GM19238 (cell line): ENCODE results near the gene TIGAR.

Source experiments
- DNase-seq: peaks from one replicate; pipeline ENCODE4 v3.0.0; 2011; ENCODE audit warnings: low spot score; ENCODE audit not compliant: insufficient read length

The TIGAR gene

GRCh38 chr12:4378772-4379171 lies 57.8 kb downstream of the TIGAR start:
- no peak for DNase-seq

GRCh38 chr12:4379405-4379804 lies 58.4 kb downstream of the TIGAR start, which contains the start of gene FGF23:
Gene FGF23, minus strand, starts transcription at chr12:4379712. Its CDS starts 130 bp downstream, at chr12:4379582.
- no peak for DNase-seq

- DNase-seq: no peak
Measured at GRCh38 chr12:4380332-4380731, 59.3 kb downstream of the TIGAR start.

GRCh38 chr12:4383304-4383865 lies 62.4 kb downstream of the TIGAR start:
- no peak for DNase-seq

- no peak for DNase-seq
Measured at GRCh38 chr12:4386801-4387200, 65.8 kb downstream of the TIGAR start.

- no peak for DNase-seq
Measured at GRCh38 chr12:4387607-4388006, 66.6 kb downstream of the TIGAR start.

GRCh38 chr12:4388032-4388431 lies 67.0 kb downstream of the TIGAR start:
- no peak for DNase-seq

GRCh38 chr12:4388662-4389061 lies 67.6 kb downstream of the TIGAR start:
- DNase-seq: no peak

GRCh38 chr12:4392223-4392742 lies 71.3 kb downstream of the TIGAR start:
- no peak for DNase-seq

- no peak for DNase-seq
Measured at GRCh38 chr12:4393211-4393610, 72.2 kb downstream of the TIGAR start.

- no peak for DNase-seq
Measured at GRCh38 chr12:4395818-4396217, 74.8 kb downstream of the TIGAR start.

GRCh38 chr12:4401117-4401516 lies 80.1 kb downstream of the TIGAR start:
- no peak for DNase-seq

GRCh38 chr12:4402996-4403395 lies 82.0 kb downstream of the TIGAR start:
- no peak for DNase-seq
